HG03558 (cell line): ENCODE measurements around the gene OR2V1.

Experiments
- ATAC-seq: cut with Tn5 transposase; IDR thresholded peaks from one replicate; pipeline ENCODE4 v1.9.1; 2021; ENCODE audit warnings: moderate number of reproducible peaks; ENCODE audit not compliant: unreplicated experiment; ENCODE audit errors: extremely low read depth

The OR2V1 gene

DNA sequence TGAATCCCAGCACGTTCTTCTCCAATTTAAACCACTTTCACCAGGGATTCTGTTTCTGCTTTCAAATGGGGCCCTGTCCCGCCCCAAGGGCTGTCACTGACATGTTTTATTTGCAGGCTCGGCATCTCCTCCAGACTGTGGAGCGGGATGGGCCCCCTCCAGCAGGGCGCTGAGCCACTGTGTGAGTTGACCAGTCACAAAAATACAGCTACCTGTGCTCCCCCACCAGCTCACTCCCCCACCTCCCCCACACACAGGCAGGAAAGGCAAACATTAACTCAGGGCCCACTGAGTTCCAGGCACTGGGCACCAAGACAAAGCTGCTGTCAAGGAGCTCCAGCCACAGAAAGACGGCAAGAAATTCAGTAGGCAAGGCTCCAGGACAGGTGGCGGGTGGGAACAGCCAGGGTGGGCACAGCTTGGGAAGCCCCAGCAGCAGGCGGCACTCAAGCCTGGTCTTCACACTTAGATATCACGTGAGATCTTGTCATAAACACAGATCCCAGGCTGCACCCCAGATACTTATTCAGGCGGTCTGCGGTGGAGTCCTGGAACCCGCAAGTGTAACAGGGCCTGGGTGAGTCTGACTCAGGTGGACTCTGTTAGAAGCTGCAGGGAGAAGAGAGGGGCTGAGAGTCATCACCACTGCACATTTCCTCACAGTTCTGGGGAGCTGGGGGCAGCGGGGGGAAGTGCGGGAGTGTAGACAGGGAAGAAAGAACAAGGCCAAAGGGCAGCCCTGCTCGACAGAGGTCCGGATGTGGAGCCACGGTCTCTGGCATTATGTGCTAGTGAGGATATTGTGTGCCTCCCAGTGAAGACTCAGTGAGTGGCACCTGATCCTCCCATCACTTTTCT, 44.7 kb downstream of the OR2V1 start:
- no peak for ATAC-seq

DNA sequence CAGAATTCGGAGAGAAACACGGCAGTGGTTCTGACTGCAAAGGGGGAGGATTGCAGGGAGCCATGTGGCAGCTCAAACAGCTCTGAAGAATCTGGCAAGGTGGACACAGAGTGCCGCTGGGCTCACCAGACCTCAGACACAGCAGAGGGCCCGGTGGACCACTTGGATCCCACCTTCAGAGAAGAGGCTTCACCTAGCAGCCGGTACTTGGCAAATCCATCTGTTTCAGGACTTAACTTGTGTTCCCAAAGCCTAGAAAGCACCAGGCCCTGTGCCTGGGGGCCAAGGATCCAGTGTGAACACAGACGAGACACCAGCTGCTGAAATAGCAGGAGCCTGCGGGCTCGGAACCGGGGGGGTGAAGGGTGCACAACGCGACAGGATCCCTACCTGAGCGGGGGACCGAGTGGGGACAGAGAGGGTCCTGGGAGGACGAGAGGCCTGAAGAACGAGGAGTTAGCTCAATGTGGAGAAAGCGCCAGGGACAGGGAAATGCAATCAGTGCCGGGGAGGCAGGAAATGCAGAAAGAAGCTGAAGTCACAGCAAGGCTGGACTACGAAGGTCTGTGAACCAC, 46.3 kb downstream of the OR2V1 start:
- ATAC-seq: no peak

DNA sequence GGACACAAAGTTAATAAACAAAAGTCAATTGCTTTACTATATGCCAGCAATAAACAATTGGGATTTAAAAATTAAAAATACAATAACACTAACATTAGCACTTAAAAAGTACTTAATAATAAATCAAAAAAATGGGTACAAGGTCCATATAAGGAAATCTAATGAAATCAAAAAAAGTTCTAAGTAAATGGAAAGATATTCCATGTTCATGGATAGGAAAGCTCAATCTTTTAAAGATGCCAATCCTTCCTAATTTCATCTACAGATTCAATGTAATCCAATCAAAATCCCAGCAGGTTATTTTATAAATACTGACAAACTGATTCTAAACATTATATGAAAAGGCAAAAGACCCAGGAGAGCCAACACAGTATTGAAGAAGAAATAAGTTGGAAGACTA, 49.0 kb downstream of the OR2V1 start:
- no peak for ATAC-seq

DNA sequence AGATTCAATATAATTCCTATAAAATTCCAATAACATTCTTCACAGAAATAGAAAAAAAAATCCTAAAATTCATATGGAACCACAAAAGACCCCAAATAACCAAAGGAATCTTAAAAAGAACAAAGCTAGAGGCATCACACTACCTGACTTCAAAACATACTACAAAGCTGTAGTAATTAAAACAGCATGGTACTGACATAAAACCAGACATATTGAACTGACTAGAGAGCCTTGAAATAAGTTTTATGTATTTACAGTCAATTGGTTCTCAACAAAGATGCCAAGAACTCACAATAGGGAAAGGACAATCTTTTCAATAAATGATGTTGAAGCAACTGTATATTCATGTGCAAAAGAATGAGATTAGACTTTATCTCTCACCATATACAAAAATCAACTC, 54.0 kb downstream of the OR2V1 start:
- no peak for ATAC-seq
